PC-9 (cell line): ENCODE results near the gene CSNK2A2.

Experiments used
- EZH2 ChIP-seq: fragments of 200-600 bp; sonication (generic); IDR thresholded peaks from 2 replicates; pipeline ENCODE4 v1.8.0; 2017; ENCODE audit warnings: antibody characterized with exemption, low read depth
- TF ChIP-seq, protein P1 (sequence below): fragments of 200-600 bp; sonication (generic); conservative IDR thresholded peaks from 2 replicates; pipeline ENCODE4 v1.6.1; 2017; ENCODE audit warnings: mixed run types, antibody characterized with exemption, mild to moderate bottlenecking, moderate library complexity

- TF ChIP-seq, protein P1, sequence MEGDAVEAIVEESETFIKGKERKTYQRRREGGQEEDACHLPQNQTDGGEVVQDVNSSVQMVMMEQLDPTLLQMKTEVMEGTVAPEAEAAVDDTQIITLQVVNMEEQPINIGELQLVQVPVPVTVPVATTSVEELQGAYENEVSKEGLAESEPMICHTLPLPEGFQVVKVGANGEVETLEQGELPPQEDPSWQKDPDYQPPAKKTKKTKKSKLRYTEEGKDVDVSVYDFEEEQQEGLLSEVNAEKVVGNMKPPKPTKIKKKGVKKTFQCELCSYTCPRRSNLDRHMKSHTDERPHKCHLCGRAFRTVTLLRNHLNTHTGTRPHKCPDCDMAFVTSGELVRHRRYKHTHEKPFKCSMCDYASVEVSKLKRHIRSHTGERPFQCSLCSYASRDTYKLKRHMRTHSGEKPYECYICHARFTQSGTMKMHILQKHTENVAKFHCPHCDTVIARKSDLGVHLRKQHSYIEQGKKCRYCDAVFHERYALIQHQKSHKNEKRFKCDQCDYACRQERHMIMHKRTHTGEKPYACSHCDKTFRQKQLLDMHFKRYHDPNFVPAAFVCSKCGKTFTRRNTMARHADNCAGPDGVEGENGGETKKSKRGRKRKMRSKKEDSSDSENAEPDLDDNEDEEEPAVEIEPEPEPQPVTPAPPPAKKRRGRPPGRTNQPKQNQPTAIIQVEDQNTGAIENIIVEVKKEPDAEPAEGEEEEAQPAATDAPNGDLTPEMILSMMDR, result no peak
- TF ChIP-seq EZH2, result no peak
Measured at GRCh38 chr16:58212824-58213655, 15.1 kb upstream of the CSNK2A2 start.
